ENCODE data around the gene ARSI. TPM values are rescaled to one million over a fixed set of nuclear protein-coding genes. Genes with fewer than 3 reads are reported as not detected.

ARSI gene
- total RNA-seq, 2 experiments from 2014 or later = not detected

GRCh38 chr5:150346592-150346991, 43.9 kb upstream of the ARSI start:
- H3K36me3 ChIP-seq (ENCODE audit: insufficient read depth, low read length) = no peaks in the 10 kb centered on the region
- no peak for TF ChIP-seq CTCF (conservative IDR thresholded peaks at IDR 0.05; ENCODE audit: low read length)
- TF ChIP-seq EZH2phosphoT487 (IDR thresholded peaks at IDR 0.05; ENCODE audit: borderline replicate concordance, low read depth, low read length) = no peak
- no peaks in the 10 kb centered on the region for H4K20me1 ChIP-seq (ENCODE audit: insufficient read depth, low read length)
- H3K9me3 ChIP-seq (ENCODE audit: low read length) = no peaks in the 10 kb centered on the region
- H3K4me2 ChIP-seq (ENCODE audit: low read length) = no peak overlapping the region
- no peak overlapping the region for H3K27ac ChIP-seq (ENCODE audit: low read depth, low read length, poor library complexity, severe bottlenecking)
- H3K9me2 ChIP-seq (ENCODE audit: insufficient read depth, low read length) = no peaks in the 10 kb centered on the region
- H3K4me3 ChIP-seq (ENCODE audit: low read depth, low read length, poor library complexity, severe bottlenecking) = no peak overlapping the region
- H3K79me2 ChIP-seq (ENCODE audit: insufficient read depth, low read depth, low read length) = no peaks in the 10 kb centered on the region
- ChIA-PET POLR2A (no interaction called here), CTCF (ENCODE audit: unreplicated experiment) (interaction anchor here (0.6 kb wide), 1 partner anchor 41 kb away, joined by 4 read pairs; no protein-coding TSS in a partner anchor)
- H3K4me1 ChIP-seq (ENCODE audit: insufficient read depth, low read length, poor library complexity, severe bottlenecking) = peaks cover 15% of the 10 kb centered on the region
- BruUV-seq (replicated peaks) = no TSS peak
- no peak overlapping the region for H2AFZ ChIP-seq (ENCODE audit: low read length)
- DNase-seq (ENCODE audit: low spot score) = no peak
- intact Hi-C loops (cut with micrococcal nuclease; ENCODE audit: unreplicated experiment) = no loop called here

- no peak overlapping the region for H2AFZ ChIP-seq (ENCODE audit: low read length)
- peaks cover 7% of the 10 kb centered on the region for H3K4me1 ChIP-seq (ENCODE audit: insufficient read depth, low read length, poor library complexity, severe bottlenecking)
- TF ChIP-seq CTCF (conservative IDR thresholded peaks at IDR 0.05; ENCODE audit: low read length) = no peak
- DNase-seq (ENCODE audit: low spot score) = no peak
- BruUV-seq (replicated peaks) = no TSS peak
- H3K9me2 ChIP-seq (ENCODE audit: insufficient read depth, low read length) = no peaks in the 10 kb centered on the region
- H3K27ac ChIP-seq (ENCODE audit: low read depth, low read length, poor library complexity, severe bottlenecking) = no peak overlapping the region
- POLR2A ChIA-PET = no interaction called here
- no peaks in the 10 kb centered on the region for H3K79me2 ChIP-seq (ENCODE audit: insufficient read depth, low read depth, low read length)
- H3K9me3 ChIP-seq (ENCODE audit: low read length) = no peaks in the 10 kb centered on the region
- CTCF ChIA-PET (ENCODE audit: unreplicated experiment) = no interaction called here
- no peak overlapping the region for H3K4me3 ChIP-seq (ENCODE audit: low read depth, low read length, poor library complexity, severe bottlenecking)
- intact Hi-C loops (cut with micrococcal nuclease; ENCODE audit: unreplicated experiment) = no loop called here
- H3K36me3 ChIP-seq (ENCODE audit: insufficient read depth, low read length) = no peaks in the 10 kb centered on the region
- no peak overlapping the region for H3K4me2 ChIP-seq (ENCODE audit: low read length)
- H4K20me1 ChIP-seq (ENCODE audit: insufficient read depth, low read length) = no peaks in the 10 kb centered on the region
These were observed 43.0 kb upstream of the ARSI start for GRCh38 chr5:150345716-150346115.

DNA sequence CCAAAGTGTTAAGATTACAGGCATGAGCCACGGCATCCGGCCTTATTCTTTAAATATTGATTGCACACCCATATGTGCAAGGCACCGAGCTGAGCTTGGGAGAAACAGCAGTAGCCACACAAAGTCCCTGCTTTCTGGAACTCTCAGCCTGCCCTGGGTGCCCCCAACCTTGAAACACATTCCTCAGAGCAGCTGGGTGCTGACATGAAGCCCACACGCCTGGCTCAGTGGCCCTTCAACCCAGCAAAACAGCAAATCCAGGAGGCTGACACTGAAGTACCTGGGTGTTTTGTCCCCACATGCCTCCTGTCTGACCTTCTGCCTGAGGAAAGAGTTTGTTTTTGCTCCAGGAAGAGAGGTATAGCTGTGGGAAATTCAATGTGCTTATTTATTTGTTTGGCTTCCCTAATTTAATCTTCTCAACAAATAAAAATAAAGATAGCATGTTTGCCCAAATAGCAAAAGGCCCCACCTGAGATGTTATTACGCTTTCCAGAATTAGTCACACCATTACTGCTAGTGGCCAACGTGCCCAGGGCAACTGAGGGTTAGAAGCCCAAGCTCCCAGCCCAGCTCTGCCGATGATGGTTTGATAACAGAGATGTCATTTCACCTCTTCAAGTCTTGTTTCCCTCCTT, 41.4 kb upstream of the ARSI start:
- no peak for DNase-seq (ENCODE audit: low spot score)
- TF ChIP-seq EZH2phosphoT487 (IDR thresholded peaks at IDR 0.05; ENCODE audit: borderline replicate concordance, low read depth, low read length) (no peak), CTCF (conservative IDR thresholded peaks at IDR 0.05; ENCODE audit: low read length) (no peak)
- no peaks in the 10 kb centered on the region for H4K20me1 ChIP-seq (ENCODE audit: insufficient read depth, low read length)
- POLR2A ChIA-PET = no interaction called here
- no peak overlapping the region for H3K27ac ChIP-seq (ENCODE audit: low read depth, low read length, poor library complexity, severe bottlenecking)
- H3K9me2 ChIP-seq (ENCODE audit: insufficient read depth, low read length) = no peaks in the 10 kb centered on the region
- BruUV-seq (replicated peaks) = no TSS peak
- H3K4me1 ChIP-seq (ENCODE audit: insufficient read depth, low read length, poor library complexity, severe bottlenecking) = peaks cover 5% of the 10 kb centered on the region
- H2AFZ ChIP-seq (ENCODE audit: low read length) = no peak overlapping the region
- H3K79me2 ChIP-seq (ENCODE audit: insufficient read depth, low read depth, low read length) = no peaks in the 10 kb centered on the region
- intact Hi-C loops (cut with micrococcal nuclease; ENCODE audit: unreplicated experiment) = no loop called here
- CTCF ChIA-PET (ENCODE audit: unreplicated experiment) = no interaction called here
- H3K4me3 ChIP-seq (ENCODE audit: low read depth, low read length, poor library complexity, severe bottlenecking) = no peak overlapping the region
- H3K4me2 ChIP-seq (ENCODE audit: low read length) = no peak overlapping the region
- H3K36me3 ChIP-seq (ENCODE audit: insufficient read depth, low read length) = no peaks in the 10 kb centered on the region
- no peaks in the 10 kb centered on the region for H3K9me3 ChIP-seq (ENCODE audit: low read length)

Data from OCI-LY7 (cell line).